Retinal pigment epithelial cell (primary cell): ENCODE results near the gene UST.
A peak's percentile ranks its signal among the peaks of the same experiment; 100 is the strongest.
"Not testable (repeated sequence)": the region's sequence is repeated elsewhere in the genome, so short reads cannot be mapped to it uniquely, and the experiment has no call there.

Experiments
- DNase-seq: peaks from one replicate; pipeline ENCODE4 v3.0.0-alpha.2; 2010; ENCODE audit warnings: low read depth
- H3K4me3 ChIP-seq: 2 replicates; pipeline ENCODE4 v1.5.1; 2011; ENCODE audit warnings: mild to moderate bottlenecking, low read length, control low read depth, moderate library complexity
- CTCF ChIP-seq: conservative IDR thresholded peaks from 2 replicates; pipeline ENCODE4 v1.5.1; 2011; ENCODE audit warnings: low read depth, low read length, control low read depth, inconsistent platforms

The UST gene

GRCh38 chr6:148747145-148747470 lies 278 bp downstream of the UST start:
- peak overlapping the region; percentile 72 for H3K4me3 ChIP-seq
- no peak for TF ChIP-seq CTCF
- DNase-seq, result no peak

- no peak for TF ChIP-seq CTCF
- no peak for DNase-seq
- H3K4me3 ChIP-seq, result peak overlapping the region; percentile 72
Measured at GRCh38 chr6:148747471-148748165, 788 bp downstream of the UST start.

- no peak for DNase-seq
- no peak for TF ChIP-seq CTCF
- H3K4me3 ChIP-seq, result no peak overlapping the region
Measured at GRCh38 chr6:148749674-148750073, 2.8 kb downstream of the UST start.

DNA sequence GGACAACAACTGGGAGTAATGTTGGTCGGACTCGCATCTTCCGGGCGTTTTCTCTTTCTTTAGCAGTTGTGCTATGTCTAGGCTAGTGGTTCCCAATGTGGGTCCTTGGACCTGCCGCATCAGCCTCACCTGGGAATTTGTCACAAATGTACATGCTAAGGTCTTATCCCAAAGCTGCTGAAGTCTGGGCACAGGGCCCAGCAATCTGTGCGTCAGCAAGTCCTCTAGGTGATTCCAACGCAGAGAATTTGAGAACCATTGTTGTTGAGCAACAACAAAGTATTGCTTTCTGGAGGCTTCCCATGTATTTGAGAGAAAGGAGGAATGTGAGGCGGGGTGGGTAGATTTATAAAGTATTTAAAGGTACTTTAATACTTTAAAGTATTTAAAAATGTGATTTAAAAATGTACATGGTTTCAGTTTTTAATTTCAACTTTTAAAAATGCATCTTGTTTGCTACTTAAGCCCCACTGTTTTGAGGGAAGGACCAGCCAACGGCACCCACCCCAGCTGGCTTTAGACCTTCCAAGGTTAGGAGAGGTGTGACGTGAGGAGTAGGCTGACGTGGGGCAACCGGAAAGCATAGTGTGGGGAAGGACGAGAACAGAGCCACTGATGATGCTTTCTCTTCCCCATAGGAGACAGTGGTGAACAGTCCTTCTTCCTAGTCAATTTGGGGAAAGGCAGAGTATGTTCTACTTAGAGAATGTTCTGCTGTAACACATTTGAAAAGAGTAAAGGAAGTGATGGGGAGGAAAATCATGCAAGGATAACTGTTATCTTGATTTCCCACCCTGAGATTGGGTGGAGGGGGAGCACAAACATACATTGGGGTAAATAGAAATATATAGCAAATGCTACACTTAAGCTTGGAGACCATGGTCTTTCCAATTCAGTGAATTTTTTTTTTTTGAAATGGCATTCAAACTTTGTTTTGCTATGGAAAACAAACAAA lies 4.3 kb downstream of the UST start:
- no peak overlapping the region for H3K4me3 ChIP-seq
- peak; percentile 55 for DNase-seq
- TF ChIP-seq CTCF, result no peak

DNA sequence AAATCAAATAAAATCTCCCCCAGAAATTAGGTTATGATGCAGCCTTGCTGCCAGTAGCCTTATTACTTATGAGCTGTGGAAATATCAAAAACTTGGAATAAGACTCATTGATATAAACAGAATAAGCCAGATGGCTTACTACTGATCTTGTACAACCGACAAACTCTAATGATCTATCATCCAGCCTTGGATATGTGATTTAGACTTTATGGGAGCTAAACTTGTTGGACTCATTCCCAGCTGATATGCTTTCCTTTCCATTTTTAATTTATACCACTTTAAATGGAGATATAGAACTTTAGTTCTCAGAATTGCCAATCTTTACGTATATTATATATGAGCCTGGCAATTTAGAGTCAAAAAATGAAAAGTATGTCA lies 5.0 kb downstream of the UST start:
- TF ChIP-seq CTCF, result no peak
- no peak overlapping the region for H3K4me3 ChIP-seq
- DNase-seq, result no peak

DNA sequence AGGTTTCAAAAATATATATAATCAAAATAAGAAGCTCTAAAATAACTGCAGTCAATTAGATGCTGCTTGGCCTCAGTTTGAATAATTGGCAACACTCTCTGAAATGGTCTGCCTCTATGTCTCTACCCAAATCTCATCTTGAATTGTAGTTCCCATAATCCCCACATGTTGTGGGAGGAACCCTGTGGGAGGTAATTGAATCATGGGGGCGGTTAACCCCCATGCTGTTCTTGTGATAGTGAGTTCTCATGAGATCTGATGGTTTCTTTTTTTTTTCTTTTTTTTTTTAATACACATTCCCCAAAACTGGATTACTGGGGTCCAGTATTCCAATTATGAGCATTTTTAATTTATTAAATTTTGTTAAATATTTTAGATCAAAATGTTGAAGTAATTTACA lies 8.5 kb downstream of the UST start:
- DNase-seq, H3K4me3 ChIP-seq: not testable (repeated sequence)

GRCh38 chr6:148757944-148758480 lies 11.2 kb downstream of the UST start:
- H3K4me3 ChIP-seq, result no peak overlapping the region
- TF ChIP-seq CTCF, result no peak
- no peak for DNase-seq
